ENCODE data around the gene APOE. TPM values are rescaled to one million over a fixed set of nuclear protein-coding genes. Genes with fewer than 3 reads are reported as not detected.

Gene APOE
- total and polyA plus RNA-seq, 2 of the 13 experiments (the other 11 are each of a cell fraction or from before 2014, with no cell fraction given) = 1,328 to 1,470 TPM

DNA sequence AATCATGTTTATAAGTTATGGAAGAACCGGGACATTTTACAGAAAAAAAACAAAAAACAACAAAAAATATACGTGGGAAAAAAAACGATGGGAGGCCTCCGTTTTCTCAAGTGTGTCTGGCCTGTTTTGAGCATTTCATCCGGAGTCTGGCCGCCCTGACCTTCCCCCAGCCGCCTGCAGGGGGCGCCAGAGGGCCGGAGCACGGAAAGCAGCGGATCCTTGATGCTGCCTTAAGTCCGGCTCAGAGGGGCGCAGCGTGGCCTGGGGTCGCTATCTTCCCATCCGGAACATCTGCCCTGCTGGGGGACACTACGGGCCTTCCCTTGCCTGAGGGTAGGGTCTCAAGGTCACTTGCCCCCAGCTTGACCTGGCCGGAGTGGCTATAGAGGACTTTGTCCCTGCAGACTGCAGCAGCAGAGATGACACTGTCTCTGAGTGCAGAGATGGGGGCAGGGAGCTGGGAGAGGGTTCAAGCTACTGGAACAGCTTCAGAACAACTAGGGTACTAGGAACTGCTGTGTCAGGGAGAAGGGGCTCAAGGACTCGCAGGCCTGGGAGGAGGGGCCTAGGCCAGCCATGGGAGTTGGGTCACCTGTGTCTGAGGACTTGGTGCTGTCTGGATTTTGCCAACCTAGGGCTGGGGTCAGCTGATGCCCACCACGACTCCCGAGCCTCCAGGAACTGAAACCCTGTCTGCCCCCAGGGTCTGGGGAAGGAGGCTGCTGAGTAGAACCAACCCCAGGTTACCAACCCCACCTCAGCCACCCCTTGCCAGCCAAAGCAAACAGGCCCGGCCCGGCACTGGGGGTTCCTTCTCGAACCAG, 1.8 kb upstream of the APOE start (continued):
- TF ChIP-seq, protein P1, sequence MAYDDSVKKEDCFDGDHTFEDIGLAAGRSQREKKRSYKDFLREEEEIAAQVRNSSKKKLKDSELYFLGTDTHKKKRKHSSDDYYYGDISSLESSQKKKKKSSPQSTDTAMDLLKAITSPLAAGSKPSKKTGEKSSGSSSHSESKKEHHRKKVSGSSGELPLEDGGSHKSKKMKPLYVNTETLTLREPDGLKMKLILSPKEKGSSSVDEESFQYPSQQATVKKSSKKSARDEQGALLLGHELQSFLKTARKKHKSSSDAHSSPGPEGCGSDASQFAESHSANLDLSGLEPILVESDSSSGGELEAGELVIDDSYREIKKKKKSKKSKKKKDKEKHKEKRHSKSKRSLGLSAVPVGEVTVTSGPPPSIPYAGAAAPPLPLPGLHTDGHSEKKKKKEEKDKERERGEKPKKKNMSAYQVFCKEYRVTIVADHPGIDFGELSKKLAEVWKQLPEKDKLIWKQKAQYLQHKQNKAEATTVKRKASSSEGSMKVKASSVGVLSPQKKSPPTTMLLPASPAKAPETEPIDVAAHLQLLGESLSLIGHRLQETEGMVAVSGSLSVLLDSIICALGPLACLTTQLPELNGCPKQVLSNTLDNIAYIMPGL (CRISPR knock-in tag; IDR thresholded peaks at IDR 0.05; ENCODE audit: borderline replicate concordance in 1 of 2, low read depth in 1 of 2) = peak; percentile 39 to 80; a peak in 3 of 4 replicates
- TF ChIP-seq ZBTB7B (CRISPR knock-in tag; IDR thresholded peaks at IDR 0.05) (peak; percentile 99), ELF3 (CRISPR knock-in tag; IDR thresholded peaks at IDR 0.05) (peak; percentile 60; the same call in 1 of the 2 replicates), LCORL (IDR thresholded peaks at IDR 0.05) (no peak), LCORL (CRISPR knock-in tag; IDR thresholded peaks at IDR 0.05) (peak; percentile 93), NR2F1 (CRISPR knock-in tag; IDR thresholded peaks at IDR 0.05) (peak; percentile 95), ZNF782 (CRISPR knock-in tag; IDR thresholded peaks at IDR 0.05; ENCODE audit: borderline replicate concordance) (peak; percentile 71; the same call in 1 of the 2 replicates), ZBTB7A (CRISPR knock-in tag; IDR thresholded peaks at IDR 0.05) (peak; percentile 100), FOXC1 (CRISPR knock-in tag; IDR thresholded peaks at IDR 0.05; ENCODE audit: borderline replicate concordance) (peak; percentile 63; the same call in 1 of the 2 replicates), SMAD1 (CRISPR knock-in tag; IDR thresholded peaks at IDR 0.05; ENCODE audit: borderline replicate concordance, low read depth) (0 out of 2 replicates have a peak, but pooled peaks have one; percentile 40), MED13 (CRISPR knock-in tag; IDR thresholded peaks at IDR 0.05) (peak; percentile 55; the same call in 1 of the 2 replicates), SIX1 (CRISPR knock-in tag; IDR thresholded peaks at IDR 0.05; ENCODE audit: borderline replicate concordance) (peak; percentile 9), CC2D1A (CRISPR knock-in tag; IDR thresholded peaks at IDR 0.05) (peak; percentile 93; the same call in 1 of the 2 replicates), ZFX (CRISPR knock-in tag; IDR thresholded peaks at IDR 0.05; ENCODE audit: low read depth) (peak; percentile 78), PRMT3 (CRISPR knock-in tag; IDR thresholded peaks at IDR 0.05; ENCODE audit: borderline replicate concordance, low read depth) (peak; percentile 43; the same call in 1 of the 2 replicates), CHD2 (IDR thresholded peaks at IDR 0.05; ENCODE audit: low read depth, low read length) (peak; percentile 67), TCF7 (IDR thresholded peaks at IDR 0.05; ENCODE audit: low read depth) (no peak), REL (CRISPR knock-in tag; conservative IDR thresholded peaks at IDR 0.05) (no peak), YEATS2 (CRISPR knock-in tag; IDR thresholded peaks at IDR 0.05; ENCODE audit: borderline replicate concordance) (peak; percentile 20; the same call in 1 of the 2 replicates)
- TF ChIP-seq, protein P2, sequence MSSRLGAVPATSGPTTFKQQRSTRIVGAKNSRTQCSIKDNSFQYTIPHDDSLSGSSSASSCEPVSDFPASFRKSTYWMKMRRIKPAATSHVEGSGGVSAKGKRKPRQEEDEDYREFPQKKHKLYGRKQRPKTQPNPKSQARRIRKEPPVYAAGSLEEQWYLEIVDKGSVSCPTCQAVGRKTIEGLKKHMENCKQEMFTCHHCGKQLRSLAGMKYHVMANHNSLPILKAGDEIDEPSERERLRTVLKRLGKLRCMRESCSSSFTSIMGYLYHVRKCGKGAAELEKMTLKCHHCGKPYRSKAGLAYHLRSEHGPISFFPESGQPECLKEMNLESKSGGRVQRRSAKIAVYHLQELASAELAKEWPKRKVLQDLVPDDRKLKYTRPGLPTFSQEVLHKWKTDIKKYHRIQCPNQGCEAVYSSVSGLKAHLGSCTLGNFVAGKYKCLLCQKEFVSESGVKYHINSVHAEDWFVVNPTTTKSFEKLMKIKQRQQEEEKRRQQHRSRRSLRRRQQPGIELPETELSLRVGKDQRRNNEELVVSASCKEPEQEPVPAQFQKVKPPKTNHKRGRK (CRISPR knock-in tag; IDR thresholded peaks at IDR 0.05) = 0 out of 2 replicates have a peak, but pooled peaks have one; percentile 23
- TF ChIP-seq, protein P3, sequence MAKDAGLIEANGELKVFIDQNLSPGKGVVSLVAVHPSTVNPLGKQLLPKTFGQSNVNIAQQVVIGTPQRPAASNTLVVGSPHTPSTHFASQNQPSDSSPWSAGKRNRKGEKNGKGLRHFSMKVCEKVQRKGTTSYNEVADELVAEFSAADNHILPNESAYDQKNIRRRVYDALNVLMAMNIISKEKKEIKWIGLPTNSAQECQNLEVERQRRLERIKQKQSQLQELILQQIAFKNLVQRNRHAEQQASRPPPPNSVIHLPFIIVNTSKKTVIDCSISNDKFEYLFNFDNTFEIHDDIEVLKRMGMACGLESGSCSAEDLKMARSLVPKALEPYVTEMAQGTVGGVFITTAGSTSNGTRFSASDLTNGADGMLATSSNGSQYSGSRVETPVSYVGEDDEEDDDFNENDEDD (CRISPR knock-in tag; IDR thresholded peaks at IDR 0.05; ENCODE audit: borderline replicate concordance) = no peak; the same call in 1 of the 2 replicates
- TF ChIP-seq, protein P4, sequence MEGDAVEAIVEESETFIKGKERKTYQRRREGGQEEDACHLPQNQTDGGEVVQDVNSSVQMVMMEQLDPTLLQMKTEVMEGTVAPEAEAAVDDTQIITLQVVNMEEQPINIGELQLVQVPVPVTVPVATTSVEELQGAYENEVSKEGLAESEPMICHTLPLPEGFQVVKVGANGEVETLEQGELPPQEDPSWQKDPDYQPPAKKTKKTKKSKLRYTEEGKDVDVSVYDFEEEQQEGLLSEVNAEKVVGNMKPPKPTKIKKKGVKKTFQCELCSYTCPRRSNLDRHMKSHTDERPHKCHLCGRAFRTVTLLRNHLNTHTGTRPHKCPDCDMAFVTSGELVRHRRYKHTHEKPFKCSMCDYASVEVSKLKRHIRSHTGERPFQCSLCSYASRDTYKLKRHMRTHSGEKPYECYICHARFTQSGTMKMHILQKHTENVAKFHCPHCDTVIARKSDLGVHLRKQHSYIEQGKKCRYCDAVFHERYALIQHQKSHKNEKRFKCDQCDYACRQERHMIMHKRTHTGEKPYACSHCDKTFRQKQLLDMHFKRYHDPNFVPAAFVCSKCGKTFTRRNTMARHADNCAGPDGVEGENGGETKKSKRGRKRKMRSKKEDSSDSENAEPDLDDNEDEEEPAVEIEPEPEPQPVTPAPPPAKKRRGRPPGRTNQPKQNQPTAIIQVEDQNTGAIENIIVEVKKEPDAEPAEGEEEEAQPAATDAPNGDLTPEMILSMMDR (CRISPR knock-in tag; IDR thresholded peaks at IDR 0.05) = peak; percentile 98

Measured in HepG2 (cell line).